Measurements from ENCODE around the gene PTGR1.
"Not testable (repeated sequence)": the region's sequence is repeated elsewhere in the genome, so short reads cannot be mapped to it uniquely, and the experiment has no call there.

The PTGR1 gene

DNA sequence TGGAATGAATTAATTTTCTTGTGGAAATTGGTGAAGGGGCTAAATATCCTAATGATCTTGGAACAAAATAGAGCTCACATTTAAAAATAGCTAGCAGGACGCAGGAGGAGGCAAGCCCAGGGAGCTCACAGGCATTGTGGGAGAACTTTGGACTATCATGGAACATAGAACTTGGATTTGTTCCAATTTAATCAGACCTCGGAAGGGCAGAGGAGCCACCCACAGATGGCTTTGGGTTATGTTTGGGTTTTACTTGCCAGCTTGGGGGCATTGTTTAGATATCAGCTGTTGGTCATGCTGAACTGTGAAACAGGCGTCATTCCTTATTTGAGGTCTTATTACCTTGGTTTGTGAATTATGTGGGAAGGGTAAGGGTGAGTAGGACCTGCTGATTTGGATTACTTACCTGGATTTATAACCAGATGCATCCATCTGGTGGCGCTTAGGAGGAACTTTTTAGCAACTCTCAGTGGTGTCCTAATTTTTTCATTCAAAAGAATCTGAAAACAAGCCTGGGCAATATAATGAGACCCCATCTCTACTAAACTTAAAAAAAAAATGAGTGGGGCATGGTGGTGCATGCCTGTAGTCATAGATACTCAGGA, 14.1 kb upstream of the PTGR1 start:
- no peak for DNase-seq (ENCODE audit: low read depth, low spot score)

DNA sequence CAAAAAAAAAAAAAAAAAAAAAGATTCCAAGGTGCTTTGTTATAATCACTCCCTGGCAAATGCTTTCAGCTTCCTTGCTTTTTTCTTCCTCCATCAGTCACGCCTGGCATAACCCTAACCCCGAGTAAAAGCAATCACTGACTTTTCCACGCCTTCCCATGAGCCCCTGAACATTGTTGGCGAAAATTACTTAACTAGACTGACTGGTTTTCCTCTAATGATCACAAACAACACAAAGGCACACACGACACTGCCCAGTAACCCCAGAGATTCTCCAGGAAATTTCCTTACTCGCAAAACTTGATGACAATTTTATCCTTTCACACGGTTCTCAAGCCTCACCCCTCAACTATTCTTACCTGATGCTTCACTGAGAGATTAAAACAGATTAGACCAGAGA, 11.4 kb upstream of the PTGR1 start:
- DNase-seq (ENCODE audit: low read depth, low spot score): no peak

DNA sequence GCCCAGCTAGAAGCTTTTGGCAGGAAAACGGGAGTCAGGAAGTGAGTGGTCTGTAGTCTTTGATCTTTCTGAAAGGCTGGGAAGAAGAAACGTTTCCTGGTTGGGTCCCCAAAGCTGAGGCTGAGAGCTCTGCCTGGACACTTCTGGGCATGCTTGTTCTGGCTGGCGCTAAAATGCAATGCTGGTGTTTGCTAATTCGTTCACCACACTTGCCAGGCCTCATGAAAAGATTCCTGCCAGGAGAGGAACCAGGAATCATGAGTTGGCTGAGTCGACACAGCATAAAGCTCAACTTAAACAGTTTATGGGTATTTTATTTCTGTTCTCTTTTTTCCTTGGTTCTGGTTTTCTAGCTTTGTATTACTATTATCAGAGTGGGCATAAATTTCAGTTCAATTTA, 10.7 kb upstream of the PTGR1 start:
- DNase-seq (ENCODE audit: low read depth, low spot score): no peak

GRCh38 chr9:111605041-111605559, 5.7 kb upstream of the PTGR1 start:
- no peak for DNase-seq (ENCODE audit: low read depth, low spot score)

DNA sequence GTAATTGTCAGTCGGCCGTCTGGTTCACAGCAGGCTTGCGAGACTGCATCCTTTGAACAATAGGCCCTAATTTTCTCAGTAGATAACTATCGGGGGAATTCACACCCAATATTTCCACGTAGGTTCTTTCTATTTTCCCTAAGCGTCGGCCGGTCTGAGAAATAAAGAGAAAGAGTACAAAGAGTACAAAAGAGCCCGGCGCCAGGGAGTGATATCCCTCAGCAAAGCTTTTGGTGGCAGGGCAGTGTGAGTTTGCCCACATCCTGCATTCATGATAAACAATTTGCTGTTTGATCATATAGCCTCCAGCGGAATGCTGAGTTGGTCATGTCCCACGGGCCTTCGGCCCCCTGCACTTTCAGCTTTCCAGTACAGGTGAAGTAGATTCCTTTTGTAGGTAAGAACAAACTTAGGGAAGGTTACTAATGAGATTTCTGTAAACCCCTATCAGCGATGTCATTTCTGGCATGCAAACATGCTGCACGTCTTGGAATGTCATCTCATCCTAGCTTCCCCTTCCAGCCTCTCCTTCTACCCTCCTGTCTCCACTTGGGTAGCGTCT, 4.7 kb upstream of the PTGR1 start:
- DNase-seq (ENCODE audit: low read depth, low spot score): no peak

- DNase-seq (ENCODE audit: low read depth, low spot score): no peak
These were observed 3.6 kb upstream of the PTGR1 start for GRCh38 chr9:111603041-111603440.

DNA sequence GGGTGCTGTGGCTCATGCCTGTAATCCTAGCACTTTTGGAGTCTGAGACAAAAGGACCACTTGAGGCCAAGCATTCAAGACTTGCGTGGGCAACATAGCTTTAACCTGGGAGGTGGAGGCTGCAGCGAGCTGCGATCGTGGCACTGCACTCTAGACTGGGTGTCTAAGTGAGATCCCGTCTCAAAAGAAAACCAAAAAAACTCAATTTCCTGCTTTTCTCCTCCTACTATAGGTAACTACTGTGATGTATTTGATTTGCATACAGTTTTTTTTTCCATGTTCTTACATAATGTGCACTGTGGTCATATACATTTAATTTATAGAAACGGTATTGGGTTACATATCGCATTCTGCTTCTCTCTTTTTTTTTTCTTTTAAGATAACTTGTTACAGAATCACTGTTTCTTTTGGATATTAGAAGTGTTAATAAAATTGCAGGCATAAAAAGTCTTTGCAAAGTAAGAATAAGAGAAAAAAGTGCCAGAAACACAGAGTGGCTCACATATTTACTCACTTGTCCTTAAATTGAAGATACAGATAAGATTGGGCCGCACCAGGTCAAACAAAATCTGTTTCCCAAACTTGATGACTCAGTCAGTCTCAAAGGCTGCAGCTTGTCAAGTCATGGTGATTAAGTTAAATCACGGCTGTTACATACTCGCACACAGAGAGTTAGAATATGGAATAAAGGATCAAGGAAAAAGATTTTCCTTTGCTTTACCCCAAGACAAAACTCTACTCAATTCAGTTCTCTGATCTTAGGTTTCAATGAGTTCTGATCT, 2.0 kb upstream of the PTGR1 start:
- DNase-seq (ENCODE audit: low read depth, low spot score): no peak

- DNase-seq (ENCODE audit: low read depth, low spot score): no peak
These were observed 502 bp upstream of the PTGR1 start for GRCh38 chr9:111599955-111600343.

DNA sequence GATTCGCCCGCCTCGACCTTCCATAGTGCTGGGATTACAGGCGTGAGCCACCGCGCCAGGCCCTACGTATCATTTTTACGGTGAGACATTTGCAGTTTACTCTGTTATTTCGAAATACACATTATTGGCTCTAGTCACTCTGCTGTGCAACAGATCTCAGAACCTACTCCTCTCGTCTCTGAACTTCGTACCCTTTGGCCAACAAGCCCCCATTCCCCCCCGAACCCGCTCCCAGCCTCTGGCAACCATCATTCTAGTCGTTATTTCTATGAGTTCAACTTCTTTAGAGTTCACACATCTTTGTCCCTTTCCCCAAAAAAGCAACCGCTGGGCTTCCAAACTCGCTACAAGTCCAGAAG, 735 bp downstream of the PTGR1 start:
- DNase-seq (ENCODE audit: low read depth, low spot score): no peak

DNA sequence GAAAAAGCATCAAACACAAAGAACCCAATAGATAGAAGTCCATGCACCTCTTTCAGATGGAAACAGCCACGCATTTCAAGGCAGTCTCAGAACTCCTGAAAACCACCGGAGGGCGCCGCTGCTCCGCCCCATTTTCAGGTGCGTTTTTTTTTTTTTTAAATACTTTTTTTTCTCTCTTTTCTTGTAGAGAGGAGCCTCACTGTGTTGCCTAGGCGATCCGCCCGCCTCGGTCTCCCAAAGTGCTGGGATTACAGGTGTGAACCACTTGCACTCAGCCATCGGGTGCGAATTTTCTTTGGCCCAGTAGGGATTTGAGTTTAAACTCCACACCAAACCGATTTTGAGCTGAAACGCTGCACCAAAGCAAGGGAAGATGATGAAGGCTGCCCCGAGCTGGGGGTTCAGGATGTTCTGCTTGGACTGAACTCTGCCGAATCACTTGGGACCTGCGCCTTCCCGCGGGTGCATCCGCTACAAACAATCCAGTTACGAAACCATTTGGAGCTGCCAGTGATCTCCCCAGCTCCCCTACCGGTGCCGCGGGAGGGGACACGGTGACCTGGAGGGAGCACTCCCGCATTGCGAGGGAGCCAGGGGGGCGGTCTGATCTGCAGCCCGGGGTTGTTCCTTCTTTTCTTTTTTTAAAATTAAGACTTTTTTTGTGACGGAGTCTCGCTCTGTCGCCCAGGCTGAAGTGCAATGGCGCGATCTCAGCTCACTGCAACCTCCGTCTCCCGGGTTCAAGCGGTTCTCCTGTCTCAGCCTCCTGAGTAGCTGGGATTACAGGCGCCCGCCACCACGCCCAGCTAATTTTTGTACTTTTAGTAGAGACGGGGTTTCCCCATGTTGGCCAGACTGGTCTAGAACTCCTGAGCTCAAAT, 1.4 kb downstream of the PTGR1 start:
- no peak for DNase-seq (ENCODE audit: low read depth, low spot score)

DNA sequence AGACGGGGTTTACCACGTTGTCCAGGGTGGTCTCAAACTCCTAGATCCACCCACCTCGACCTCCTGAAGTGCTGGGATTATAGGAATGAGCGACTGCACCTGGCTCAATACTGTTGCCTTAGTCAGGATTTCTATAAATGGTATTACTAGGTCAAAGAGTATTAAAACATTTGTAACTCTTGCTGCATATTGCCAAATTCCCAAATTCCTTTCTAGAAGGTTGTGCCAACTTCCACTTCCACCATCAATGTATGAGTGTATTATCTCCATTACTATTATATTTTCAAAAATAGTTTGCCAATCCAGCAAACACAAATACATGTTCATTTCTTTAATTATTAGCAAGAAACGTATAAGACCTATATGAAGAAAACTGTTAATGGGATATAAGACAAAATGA, 10.6 kb downstream of the PTGR1 start:
- DNase-seq (ENCODE audit: low read depth, low spot score): no peak

GRCh38 chr9:111586378-111586777, 13.1 kb downstream of the PTGR1 start:
- DNase-seq (ENCODE audit: low read depth, low spot score): no peak

GRCh38 chr9:111582888-111583287, 16.6 kb downstream of the PTGR1 start:
- no peak for DNase-seq (ENCODE audit: low read depth, low spot score)

DNA sequence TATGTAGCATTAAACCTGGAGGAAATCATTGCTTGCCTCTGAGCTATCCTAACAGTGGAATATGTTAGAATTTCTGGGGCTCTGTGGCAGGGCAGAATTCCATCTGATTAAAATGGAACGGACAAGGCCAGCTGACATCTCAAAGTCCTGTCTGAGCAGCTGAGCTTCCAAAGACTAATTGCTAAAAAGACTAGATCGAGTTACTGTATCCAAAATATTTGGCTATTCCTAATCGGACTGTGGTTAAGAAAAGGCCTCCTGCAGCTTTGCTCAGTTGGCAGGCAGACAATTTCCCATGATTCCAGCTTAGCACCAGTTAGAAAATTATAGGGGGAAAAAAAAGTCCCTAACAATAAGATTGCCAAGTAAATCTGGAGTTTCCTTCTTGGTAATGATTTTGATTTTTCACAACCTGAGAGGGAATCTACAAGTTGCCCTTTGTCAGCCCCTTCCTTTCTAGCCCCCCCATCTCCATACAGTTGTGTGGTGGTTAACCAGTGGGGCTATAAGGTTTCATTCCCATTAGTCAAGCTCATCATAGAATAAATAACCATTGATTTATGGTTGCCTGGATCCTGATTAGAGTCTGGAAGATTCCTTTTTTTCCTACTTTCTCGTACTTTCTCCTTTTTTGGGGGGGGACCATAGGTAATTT, 26.4 kb downstream of the PTGR1 start:
- DNase-seq (ENCODE audit: low read depth, low spot score): peak; percentile 61

- DNase-seq (ENCODE audit: low read depth, low spot score): not testable (repeated sequence)
These were observed 31.3 kb downstream of the PTGR1 start for GRCh38 chr9:111568127-111568526.

DNA sequence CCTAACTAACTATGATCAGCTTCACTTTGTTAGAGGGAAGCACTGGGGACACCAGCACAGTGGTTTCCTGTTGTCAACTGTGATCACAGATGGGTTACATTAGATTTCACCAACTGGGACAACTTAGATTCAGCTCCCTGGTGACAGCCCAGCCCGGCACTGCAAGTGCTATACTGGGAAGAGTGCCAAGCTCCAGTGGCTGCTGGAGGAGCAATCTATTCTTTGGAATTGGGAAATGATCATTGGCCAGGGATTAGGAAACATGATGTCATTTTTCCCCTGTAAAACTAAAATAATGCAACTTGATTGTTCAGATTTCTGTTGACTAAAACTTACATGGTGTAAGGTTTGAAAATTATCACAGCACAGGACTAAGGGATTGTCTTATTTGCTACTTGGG, 33.2 kb downstream of the PTGR1 start:
- DNase-seq (ENCODE audit: low read depth, low spot score): no peak

DNA sequence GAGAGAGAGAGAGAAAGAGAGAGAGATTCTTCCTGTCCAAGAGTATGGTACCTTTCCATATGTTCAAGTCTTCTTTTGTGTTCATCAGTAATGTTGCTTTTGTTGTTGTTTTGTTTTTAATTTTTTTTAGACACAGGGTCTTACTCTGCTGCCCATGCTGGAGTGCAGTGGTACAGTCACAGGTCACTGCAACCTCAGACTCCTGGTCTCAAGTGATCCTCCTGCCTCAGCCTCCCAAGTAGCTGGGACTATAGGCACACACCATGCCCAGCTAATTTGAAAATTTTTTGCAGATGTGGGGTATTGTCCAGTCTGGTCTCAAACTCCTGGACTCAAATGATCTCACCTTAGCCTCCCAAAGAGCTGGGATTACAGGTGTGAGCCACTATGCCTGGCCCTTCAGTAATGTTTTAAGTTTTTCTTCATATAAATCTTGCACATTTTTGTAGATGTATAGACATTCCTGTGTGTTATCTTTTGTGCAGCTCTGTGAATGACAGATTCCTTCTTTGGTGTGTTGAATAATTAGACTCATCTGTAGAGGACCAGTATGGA, 38.2 kb downstream of the PTGR1 start:
- no peak for DNase-seq (ENCODE audit: low read depth, low spot score)

- no peak for DNase-seq (ENCODE audit: low read depth, low spot score)
These were observed 40.3 kb downstream of the PTGR1 start for GRCh38 chr9:111559000-111559610.

- not testable (repeated sequence) for DNase-seq (ENCODE audit: low read depth, low spot score)
These were observed 44.0 kb downstream of the PTGR1 start for GRCh38 chr9:111555425-111555824.

GRCh38 chr9:111548623-111549022, 50.8 kb downstream of the PTGR1 start:
- DNase-seq (ENCODE audit: low read depth, low spot score): no peak

Data from brain pericyte (primary cell).